Measurements from ENCODE around the gene EXT2.

- TF ChIP-seq, protein P1, sequence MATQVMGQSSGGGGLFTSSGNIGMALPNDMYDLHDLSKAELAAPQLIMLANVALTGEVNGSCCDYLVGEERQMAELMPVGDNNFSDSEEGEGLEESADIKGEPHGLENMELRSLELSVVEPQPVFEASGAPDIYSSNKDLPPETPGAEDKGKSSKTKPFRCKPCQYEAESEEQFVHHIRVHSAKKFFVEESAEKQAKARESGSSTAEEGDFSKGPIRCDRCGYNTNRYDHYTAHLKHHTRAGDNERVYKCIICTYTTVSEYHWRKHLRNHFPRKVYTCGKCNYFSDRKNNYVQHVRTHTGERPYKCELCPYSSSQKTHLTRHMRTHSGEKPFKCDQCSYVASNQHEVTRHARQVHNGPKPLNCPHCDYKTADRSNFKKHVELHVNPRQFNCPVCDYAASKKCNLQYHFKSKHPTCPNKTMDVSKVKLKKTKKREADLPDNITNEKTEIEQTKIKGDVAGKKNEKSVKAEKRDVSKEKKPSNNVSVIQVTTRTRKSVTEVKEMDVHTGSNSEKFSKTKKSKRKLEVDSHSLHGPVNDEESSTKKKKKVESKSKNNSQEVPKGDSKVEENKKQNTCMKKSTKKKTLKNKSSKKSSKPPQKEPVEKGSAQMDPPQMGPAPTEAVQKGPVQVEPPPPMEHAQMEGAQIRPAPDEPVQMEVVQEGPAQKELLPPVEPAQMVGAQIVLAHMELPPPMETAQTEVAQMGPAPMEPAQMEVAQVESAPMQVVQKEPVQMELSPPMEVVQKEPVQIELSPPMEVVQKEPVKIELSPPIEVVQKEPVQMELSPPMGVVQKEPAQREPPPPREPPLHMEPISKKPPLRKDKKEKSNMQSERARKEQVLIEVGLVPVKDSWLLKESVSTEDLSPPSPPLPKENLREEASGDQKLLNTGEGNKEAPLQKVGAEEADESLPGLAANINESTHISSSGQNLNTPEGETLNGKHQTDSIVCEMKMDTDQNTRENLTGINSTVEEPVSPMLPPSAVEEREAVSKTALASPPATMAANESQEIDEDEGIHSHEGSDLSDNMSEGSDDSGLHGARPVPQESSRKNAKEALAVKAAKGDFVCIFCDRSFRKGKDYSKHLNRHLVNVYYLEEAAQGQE (IDR thresholded peaks at IDR 0.05; ENCODE audit: insufficient read depth in 1 of 2, low read depth in 2 of 2, low read length in 2 of 2): no peak
- TF ChIP-seq POLR2AphosphoS5 (IDR thresholded peaks at IDR 0.05; ENCODE audit: low read depth, low read length): no peak
- TF ChIP-seq TAF1 (IDR thresholded peaks at IDR 0.05; ENCODE audit: borderline replicate concordance, insufficient read depth, low read length): no peak
- no peak for TF ChIP-seq SIN3A (IDR thresholded peaks at IDR 0.05; ENCODE audit: borderline replicate concordance, insufficient read depth, low read length)
Measured at GRCh38 chr11:44167046-44167445, 71.6 kb downstream of the EXT2 start.
